ENCODE results near the gene AOPEP.
"Not testable (repeated sequence)": the region's sequence is repeated elsewhere in the genome, so short reads cannot be mapped to it uniquely, and the experiment has no call there.

The AOPEP gene

GRCh38 chr9:94818178-94818541 is 91.7 kb downstream of the AOPEP start:
- no peak for DNase-seq (ENCODE audit: low read depth, low spot score)

- DNase-seq (ENCODE audit: low read depth, low spot score) = no peak
Measured at GRCh38 chr9:94819161-94819687, 92.7 kb downstream of the AOPEP start.

GRCh38 chr9:94821098-94821887 is 94.8 kb downstream of the AOPEP start:
- DNase-seq (ENCODE audit: low read depth, low spot score) = no peak

- no peak for DNase-seq (ENCODE audit: low read depth, low spot score)
Measured at GRCh38 chr9:94822273-94822672, 95.8 kb downstream of the AOPEP start.

GRCh38 chr9:94823710-94824109 is 97.2 kb downstream of the AOPEP start:
- no peak for DNase-seq (ENCODE audit: low read depth, low spot score)

DNA sequence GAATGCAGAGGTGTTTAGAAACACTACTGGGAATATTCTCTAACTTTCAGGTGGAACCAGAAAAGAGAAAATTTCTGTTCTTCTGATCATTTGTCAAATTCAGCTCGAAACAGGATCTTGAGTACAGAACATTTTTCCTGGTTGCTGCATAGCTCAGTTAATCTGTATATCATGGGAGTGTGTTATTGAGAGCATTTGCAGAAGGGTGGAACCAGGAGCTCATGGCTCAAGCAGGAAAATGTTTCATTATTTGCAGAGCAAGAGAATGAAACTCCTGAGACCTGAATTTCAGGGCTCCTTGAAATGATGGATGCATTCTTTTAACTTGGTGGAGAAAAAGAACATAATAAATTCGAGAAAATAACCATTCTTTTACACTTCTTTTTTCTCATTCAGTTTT is 97.9 kb downstream of the AOPEP start:
- DNase-seq (ENCODE audit: low read depth, low spot score) = no peak

DNA sequence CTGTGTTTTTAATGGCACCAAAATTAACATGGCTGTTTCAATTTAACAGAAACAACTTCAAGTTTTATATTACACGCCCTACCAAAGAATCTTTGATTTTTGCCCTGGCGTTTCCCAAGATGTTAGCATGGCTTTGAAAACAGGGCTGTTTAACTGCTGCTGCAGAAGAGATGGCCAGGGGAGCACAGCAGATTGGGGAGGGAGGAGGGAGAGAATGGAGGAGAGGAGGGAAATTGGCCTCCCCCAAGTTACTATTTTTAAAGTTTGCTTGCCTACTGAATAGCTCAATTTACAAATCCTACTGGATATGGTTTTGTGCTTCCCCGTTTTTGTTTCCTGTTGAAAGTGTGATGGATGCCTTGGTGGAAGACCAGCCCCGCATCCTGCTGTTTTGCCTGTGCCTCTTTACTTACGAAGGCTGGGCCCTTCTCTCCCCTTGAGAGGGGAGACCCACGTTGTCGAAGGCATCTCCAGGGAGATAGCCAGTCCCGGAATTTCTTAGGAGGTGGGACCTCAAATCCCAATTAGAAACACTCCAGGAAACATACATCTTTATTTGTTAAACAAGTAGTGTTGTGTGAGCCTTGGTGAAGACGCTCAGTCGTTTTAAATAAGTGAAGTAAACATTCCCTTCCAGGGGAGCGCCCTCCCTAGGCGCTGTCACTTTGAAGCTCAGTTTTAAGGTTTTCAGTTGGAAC is 98.6 kb downstream of the AOPEP start:
- no peak for DNase-seq (ENCODE audit: low read depth, low spot score)

- no peak for DNase-seq (ENCODE audit: low read depth, low spot score)
Measured at GRCh38 chr9:94825611-94825958, 99.1 kb downstream of the AOPEP start.

DNA sequence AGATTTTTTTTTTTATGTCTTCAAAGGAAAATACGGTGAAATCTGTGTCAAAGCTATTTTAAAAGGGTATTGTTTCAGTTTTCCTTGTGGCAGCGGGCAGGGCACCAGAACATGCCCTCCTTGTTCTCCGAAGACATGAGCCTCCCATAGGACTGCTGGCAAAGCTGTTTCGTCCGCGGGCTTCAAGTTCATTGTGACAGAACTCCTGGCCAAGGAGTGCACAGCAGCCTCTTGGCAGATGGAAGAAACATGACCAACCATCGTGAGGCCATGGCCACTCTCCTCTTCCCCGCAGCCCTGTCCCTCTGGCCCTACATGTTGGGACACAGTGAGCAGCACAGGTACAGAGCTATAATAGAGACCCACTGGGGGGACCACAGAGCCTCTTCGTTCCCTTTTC is 99.5 kb downstream of the AOPEP start:
- no peak for DNase-seq (ENCODE audit: low read depth, low spot score)

- no peak for DNase-seq (ENCODE audit: low read depth, low spot score)
Measured at GRCh38 chr9:94826644-94827410, 100.3 kb downstream of the AOPEP start.

DNA sequence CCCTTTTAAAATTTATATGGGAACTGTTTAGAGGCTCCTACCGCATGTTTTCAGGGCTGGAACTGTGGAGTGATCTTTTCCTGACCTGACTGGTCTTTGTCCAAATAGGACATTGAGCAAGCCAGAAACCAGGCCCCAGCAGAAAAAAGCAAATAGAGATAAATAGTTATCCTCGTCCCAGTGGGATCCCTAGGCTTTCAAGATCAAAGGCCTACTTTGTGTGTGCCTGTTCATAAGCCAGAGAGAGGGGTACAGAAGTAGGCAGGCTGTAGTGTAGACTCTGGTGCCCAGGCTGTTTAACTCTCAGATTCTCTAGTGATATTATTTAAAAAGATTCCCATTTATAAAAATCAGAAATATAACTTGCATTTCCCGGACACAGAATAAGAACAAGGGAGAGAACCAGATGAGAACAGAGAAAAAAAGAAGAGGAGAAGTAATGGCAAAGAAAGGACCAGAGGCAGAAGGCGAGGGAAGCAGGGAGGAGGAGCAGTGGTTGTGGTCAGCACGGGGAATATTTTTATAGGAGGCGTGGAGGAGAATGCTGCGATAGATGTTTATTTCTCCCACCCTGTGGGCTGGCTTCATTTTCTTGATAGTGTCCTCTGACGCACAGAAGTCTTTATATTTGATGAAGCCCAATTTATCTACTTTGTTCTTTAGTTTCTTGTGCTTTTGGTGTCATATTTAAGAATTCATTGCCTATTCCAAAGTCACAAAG is 101.2 kb downstream of the AOPEP start:
- no peak for DNase-seq (ENCODE audit: low read depth, low spot score)

- DNase-seq (ENCODE audit: low read depth, low spot score) = no peak
Measured at GRCh38 chr9:94829380-94830070, 103.0 kb downstream of the AOPEP start.

GRCh38 chr9:94830071-94830604 is 103.6 kb downstream of the AOPEP start:
- not testable (repeated sequence) for DNase-seq (ENCODE audit: low read depth, low spot score)

- DNase-seq (ENCODE audit: low read depth, low spot score) = no peak
Measured at GRCh38 chr9:94833802-94834201, 107.3 kb downstream of the AOPEP start.

DNA sequence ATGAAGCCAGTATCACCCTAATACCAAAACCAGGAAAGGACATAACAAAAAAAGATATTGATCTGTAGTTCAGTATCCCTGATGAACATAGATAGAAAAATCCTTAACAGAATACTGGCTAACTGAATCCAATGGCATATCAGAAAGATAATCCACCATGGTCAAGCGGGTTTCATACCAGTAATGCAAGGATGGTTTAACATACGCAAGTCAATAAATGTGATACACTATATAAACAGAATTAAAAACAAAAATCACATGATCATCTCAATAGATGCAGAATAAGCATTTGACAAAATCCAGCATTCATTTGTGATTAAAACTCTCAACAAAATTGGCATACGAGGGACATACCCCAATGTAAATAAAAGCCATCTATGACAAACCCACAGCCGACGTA is 110.9 kb downstream of the AOPEP start:
- DNase-seq (ENCODE audit: low read depth, low spot score) = no peak

- no peak for DNase-seq (ENCODE audit: low read depth, low spot score)
Measured at GRCh38 chr9:94839398-94839797, 112.9 kb downstream of the AOPEP start.

DNA sequence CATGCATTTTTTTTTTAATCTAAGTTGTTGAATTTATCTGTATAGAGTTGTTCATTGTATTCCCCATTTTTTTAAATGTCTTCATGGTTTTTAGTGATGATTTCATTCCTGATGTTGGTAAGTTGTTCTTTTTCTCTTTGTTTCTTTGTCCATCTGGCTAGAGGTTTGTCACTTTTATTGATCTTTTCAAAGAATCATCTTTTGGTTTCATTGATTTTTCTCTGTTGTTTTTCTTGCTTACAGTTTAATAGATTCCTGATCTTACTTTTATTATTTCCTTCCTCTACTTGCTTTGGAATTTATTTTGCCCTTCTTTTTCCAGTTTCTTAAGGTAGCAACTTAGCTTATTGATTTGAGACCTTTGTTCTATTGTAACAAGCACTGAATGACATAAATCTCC is 114.2 kb downstream of the AOPEP start:
- DNase-seq (ENCODE audit: low read depth, low spot score) = no peak

DNA sequence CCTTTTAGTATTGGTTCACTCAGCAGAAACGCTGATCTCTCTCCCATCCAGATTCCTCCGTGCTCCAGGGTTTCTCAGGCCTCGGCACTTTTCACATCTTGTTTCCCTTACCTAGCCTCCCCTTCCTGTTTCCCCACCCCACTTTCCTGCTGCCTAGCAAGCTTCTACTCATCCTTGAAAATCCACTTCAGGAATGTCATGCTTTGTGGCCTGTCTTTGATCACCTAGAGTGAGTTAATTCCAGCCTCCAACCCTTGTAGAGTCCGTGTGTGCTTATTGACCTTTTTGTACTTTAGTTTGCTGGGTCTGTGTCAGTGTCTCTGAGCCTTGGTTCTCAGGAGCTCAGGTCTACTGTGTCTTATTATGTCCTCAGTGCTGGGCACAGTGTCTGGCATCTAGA is 116.6 kb downstream of the AOPEP start:
- DNase-seq (ENCODE audit: low read depth, low spot score) = no peak

- no peak for DNase-seq (ENCODE audit: low read depth, low spot score)
Measured at GRCh38 chr9:94846739-94847138, 120.2 kb downstream of the AOPEP start.

DNA sequence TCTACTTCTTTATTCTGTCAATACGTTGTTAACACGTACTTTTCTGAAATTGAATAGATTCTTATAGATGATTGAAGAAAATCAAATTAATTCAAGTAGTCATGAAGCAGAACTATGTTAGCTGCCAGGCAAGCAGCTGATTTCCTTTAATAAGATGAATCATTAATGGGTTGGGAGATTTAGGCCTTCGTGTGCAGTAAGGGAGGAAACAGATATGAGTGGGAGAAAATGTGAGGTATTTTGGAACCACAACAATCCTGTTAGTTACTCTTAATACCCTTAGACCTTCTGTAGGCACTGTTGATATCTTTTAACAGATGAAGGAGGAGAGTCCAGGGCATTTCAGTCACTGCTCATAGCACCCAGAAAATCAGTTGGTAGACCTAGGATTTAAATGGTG is 121.0 kb downstream of the AOPEP start:
- no peak for DNase-seq (ENCODE audit: low read depth, low spot score)

GRCh38 chr9:94848791-94849190 is 122.3 kb downstream of the AOPEP start:
- not testable (repeated sequence) for DNase-seq (ENCODE audit: low read depth, low spot score)

Measured in brain pericyte (primary cell).